PC-3 (cell line): ENCODE measurements around the gene RNF103. TPM values are rescaled to one million over a fixed set of nuclear protein-coding genes. Genes with fewer than 3 reads are reported as not detected.

Experiments
- ATAC-seq: fragments of 200-7000 bp; cut with Tn5 transposase; 2 replicates; pipeline ENCODE4 v1.9.1; 2020; ENCODE audit warnings: mild to moderate bottlenecking, moderate library complexity
- BruUV-seq: library from RNA; stranded (reverse); fragments of 400-500 nt; replicated peaks from 2 replicates; lab custom pipeline; 2021; lab: Mats Ljungman, UMichigan
- CTCF ChIA-PET: fragments of 300-600 bp; sonication (Branson Sonifier 250); formaldehyde crosslinking; loops from one replicate; lab custom pipeline; 2022; ENCODE audit warnings: antibody characterized with exemption; lab: Charles Lee
- POLR2A ChIA-PET: fragments of 300-600 bp; sonication (Branson Sonifier 250); formaldehyde crosslinking; loops from one replicate; lab custom pipeline; 2022; ENCODE audit warnings: antibody characterized with exemption; ENCODE audit not compliant: unreplicated experiment; lab: Charles Lee
- DNase-seq: peaks from one replicate; pipeline ENCODE4 v3.0.0-alpha.2; 2015
- H2AFZ ChIP-seq: fragments of 300-600 bp; sonication (generic); 2 replicates; pipeline ENCODE4 v1.6.0; 2016; ENCODE audit warnings: antibody characterized with exemption, low read length
- H3F3A ChIP-seq: fragments of 300-600 bp; sonication (generic); one replicate; pipeline ENCODE4 v1.6.0; 2017; ENCODE audit warnings: antibody characterized with exemption, low read length, control low read depth, mild to moderate bottlenecking; ENCODE audit not compliant: unreplicated experiment
- H3K27ac ChIP-seq: fragments of 300-600 bp; sonication (generic); 2 replicates; pipeline ENCODE4 v1.5.1; 2016; ENCODE audit warnings: mild to moderate bottlenecking, low read length
- H3K27me3 ChIP-seq: fragments of 300-600 bp; sonication (generic); 2 replicates; pipeline ENCODE4 v1.6.1; 2016; ENCODE audit warnings: low read length, mixed read lengths
- H3K36me3 ChIP-seq: fragments of 300-600 bp; sonication (generic); 2 replicates; pipeline ENCODE4 v1.6.1; 2016; ENCODE audit warnings: low read depth, mixed run types, low read length, mixed read lengths
- H3K4me1 ChIP-seq: fragments of 300-600 bp; sonication (generic); 2 replicates; pipeline ENCODE4 v1.5.1; 2016; ENCODE audit warnings: low read length; ENCODE audit not compliant: insufficient read depth
- H3K4me2 ChIP-seq: fragments of 300-600 bp; sonication (generic); 2 replicates; pipeline ENCODE4 v1.6.0; 2016; ENCODE audit warnings: low read length
- H3K4me3 ChIP-seq: fragments of 300-600 bp; sonication (generic); 2 replicates; pipeline ENCODE4 v1.5.1; 2016; ENCODE audit warnings: mild to moderate bottlenecking, low read length, mixed read lengths
- H3K79me2 ChIP-seq: fragments of 300-600 bp; sonication (generic); 2 replicates; pipeline ENCODE4 v1.6.1; 2017; ENCODE audit warnings: low read length, mixed read lengths
- H3K9ac ChIP-seq: fragments of 300-600 bp; sonication (generic); 2 replicates; pipeline ENCODE4 v1.6.0; 2016; ENCODE audit warnings: mild to moderate bottlenecking, low read length
- H3K9me2 ChIP-seq: fragments of 300-600 bp; sonication (generic); replicated peaks from 2 replicates; pipeline ENCODE4 v1.6.1; 2016; ENCODE audit warnings: mixed run types, low read length, mixed read lengths
- H3K9me3 ChIP-seq: fragments of 300-600 bp; sonication (generic); 2 replicates; pipeline ENCODE4 v1.6.1; 2016; ENCODE audit warnings: low read length, mixed read lengths
- H4K20me1 ChIP-seq: fragments of 300-600 bp; sonication (generic); 2 replicates; pipeline ENCODE4 v1.6.1; 2016; ENCODE audit warnings: low read length, mixed read lengths
- EZH2 ChIP-seq: fragments of 300-600 bp; sonication (generic); IDR thresholded peaks from one replicate; pipeline ENCODE4 v1.6.1; 2017; ENCODE audit warnings: antibody characterized with exemption, mild to moderate bottlenecking, low read length; ENCODE audit not compliant: unreplicated experiment
- EZH2phosphoT487 ChIP-seq: fragments of 300-600 bp; sonication (generic); IDR thresholded peaks from 2 replicates; pipeline ENCODE4 v1.6.1; 2018; ENCODE audit warnings: mild to moderate bottlenecking, antibody characterized with exemption, low read length, borderline replicate concordance
- intact Hi-C: fragments of 100-400 bp; cut with micrococcal nuclease; formaldehyde crosslinking; loops from 2 replicates; pipeline ENCODE4 v1.9.0; 2023
- total RNA-seq: library from RNA; depleted of rRNA; stranded (reverse); fragments of >200 nt; gene quantifications from 2 replicates; pipeline ENCODE4 v1.2.3, GENCODE V29; 2014
- TF ChIP-seq, protein P1 (sequence below): fragments of 300-600 bp; sonication (generic); conservative IDR thresholded peaks from 2 replicates; pipeline ENCODE4 v1.5.1; 2017; ENCODE audit warnings: antibody characterized with exemption, low read depth, mild to moderate bottlenecking, low read length

Gene RNF103
- total RNA-seq, 1 experiment from 2014 or later = 10.4 TPM

DNA sequence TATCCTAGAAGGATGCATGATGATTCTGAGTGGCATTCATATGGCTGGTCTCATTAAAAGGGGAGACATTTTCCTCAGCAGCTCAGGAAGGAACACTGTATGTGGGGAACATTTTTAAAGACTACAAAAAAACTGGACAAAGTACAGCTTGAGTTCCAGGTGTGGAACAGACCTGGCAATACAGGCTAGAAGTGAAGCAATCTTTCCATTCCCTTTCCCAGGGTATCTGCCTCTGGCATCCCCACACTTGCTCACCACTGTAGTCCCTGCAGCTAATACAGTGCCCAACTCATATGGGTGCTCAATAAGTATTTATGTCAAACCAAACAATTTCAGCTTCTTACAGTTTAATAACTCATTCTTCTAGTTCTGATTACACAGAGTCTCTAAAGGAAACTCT is 8.1 kb downstream of the RNF103 start:
- H3K27me3 ChIP-seq = no peaks in the 10 kb centered on the region
- no peak overlapping the region for H3K27ac ChIP-seq
- H3K4me2 ChIP-seq = no peak overlapping the region
- H3K79me2 ChIP-seq = peaks cover 9% of the 10 kb centered on the region
- POLR2A ChIA-PET = interaction anchor here (0.5 kb wide), 1 partner anchor 133 kb away, joined by 3 read pairs; no protein-coding TSS in a partner anchor
- no TSS peak for BruUV-seq
- peaks cover 10% of the 10 kb centered on the region; the same call in 1 of the 2 replicates for H3K36me3 ChIP-seq
- no peaks in the 10 kb centered on the region for H3F3A ChIP-seq
- H4K20me1 ChIP-seq = no peaks in the 10 kb centered on the region
- ATAC-seq (no peak), DNase-seq (no peak)
- no peak overlapping the region for H2AFZ ChIP-seq
- TF ChIP-seq, protein P1, sequence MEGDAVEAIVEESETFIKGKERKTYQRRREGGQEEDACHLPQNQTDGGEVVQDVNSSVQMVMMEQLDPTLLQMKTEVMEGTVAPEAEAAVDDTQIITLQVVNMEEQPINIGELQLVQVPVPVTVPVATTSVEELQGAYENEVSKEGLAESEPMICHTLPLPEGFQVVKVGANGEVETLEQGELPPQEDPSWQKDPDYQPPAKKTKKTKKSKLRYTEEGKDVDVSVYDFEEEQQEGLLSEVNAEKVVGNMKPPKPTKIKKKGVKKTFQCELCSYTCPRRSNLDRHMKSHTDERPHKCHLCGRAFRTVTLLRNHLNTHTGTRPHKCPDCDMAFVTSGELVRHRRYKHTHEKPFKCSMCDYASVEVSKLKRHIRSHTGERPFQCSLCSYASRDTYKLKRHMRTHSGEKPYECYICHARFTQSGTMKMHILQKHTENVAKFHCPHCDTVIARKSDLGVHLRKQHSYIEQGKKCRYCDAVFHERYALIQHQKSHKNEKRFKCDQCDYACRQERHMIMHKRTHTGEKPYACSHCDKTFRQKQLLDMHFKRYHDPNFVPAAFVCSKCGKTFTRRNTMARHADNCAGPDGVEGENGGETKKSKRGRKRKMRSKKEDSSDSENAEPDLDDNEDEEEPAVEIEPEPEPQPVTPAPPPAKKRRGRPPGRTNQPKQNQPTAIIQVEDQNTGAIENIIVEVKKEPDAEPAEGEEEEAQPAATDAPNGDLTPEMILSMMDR = no peak
- no peak for TF ChIP-seq EZH2phosphoT487
- TF ChIP-seq EZH2 = no peak
- H3K9ac ChIP-seq = no peak overlapping the region
- peaks cover 3% of the 10 kb centered on the region; the same call in 1 of the 2 replicates for H3K4me1 ChIP-seq
- CTCF ChIA-PET = no interaction called here
- no peaks in the 10 kb centered on the region for H3K9me3 ChIP-seq
- intact Hi-C loops = no loop called here
- no peaks in the 10 kb centered on the region for H3K9me2 ChIP-seq
- H3K4me3 ChIP-seq = no peak overlapping the region

- ChIA-PET POLR2A (no interaction called here), CTCF (no interaction called here)
- no TSS peak for BruUV-seq
- Histone ChIP-seq H3K4me3 (no peak overlapping the region), H3K4me1 (no peaks in the 10 kb centered on the region), H3K9me3 (no peaks in the 10 kb centered on the region), H3K27ac (no peak overlapping the region), H3K9ac (no peak overlapping the region), H2AFZ (no peak overlapping the region), H3K4me2 (no peak overlapping the region), H3K9me2 (no peaks in the 10 kb centered on the region), H3K36me3 (peaks cover 11% of the 10 kb centered on the region; the same call in 1 of the 2 replicates), H4K20me1 (no peaks in the 10 kb centered on the region), H3K79me2 (no peaks in the 10 kb centered on the region), H3K27me3 (no peaks in the 10 kb centered on the region), H3F3A (no peaks in the 10 kb centered on the region)
- intact Hi-C loops = no loop called here
- ATAC-seq (no peak), DNase-seq (no peak)
- TF ChIP-seq, protein P1 = no peak
- TF ChIP-seq EZH2phosphoT487 (no peak), EZH2 (no peak)
These were observed 10.2 kb downstream of the RNF103 start for GRCh38 chr2:86613515-86613914.

DNA sequence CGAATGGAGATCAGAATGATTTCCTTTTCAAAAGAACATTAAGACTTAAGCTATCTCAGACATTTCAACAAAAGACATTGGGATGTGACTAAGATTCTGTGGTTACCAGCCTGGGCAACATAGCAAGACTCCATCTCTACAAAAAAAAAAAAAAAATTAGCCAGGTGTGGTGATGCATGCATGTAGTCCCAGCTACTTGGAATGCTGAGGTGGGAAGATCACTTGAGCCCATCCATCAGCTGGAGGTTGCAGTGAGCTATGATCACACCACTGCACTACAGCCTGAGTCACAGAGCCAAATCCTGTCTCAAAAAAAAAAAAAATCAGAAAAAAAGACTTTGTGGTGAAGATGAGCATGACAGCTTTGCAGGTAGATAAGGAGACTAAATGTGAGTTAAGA is 12.8 kb downstream of the RNF103 start:
- BruUV-seq = no TSS peak
- H3K27me3 ChIP-seq = no peaks in the 10 kb centered on the region
- no peak overlapping the region for H3K4me2 ChIP-seq
- no peak overlapping the region for H3K4me3 ChIP-seq
- H3K36me3 ChIP-seq = peaks cover 2% of the 10 kb centered on the region; the same call in 1 of the 2 replicates
- H3K9me2 ChIP-seq = no peaks in the 10 kb centered on the region
- no peaks in the 10 kb centered on the region for H4K20me1 ChIP-seq
- ChIA-PET POLR2A (no interaction called here), CTCF (no interaction called here)
- TF ChIP-seq EZH2 = no peak
- TF ChIP-seq, protein P1 = no peak
- TF ChIP-seq EZH2phosphoT487 = no peak
- no peaks in the 10 kb centered on the region for H3K79me2 ChIP-seq
- H3F3A ChIP-seq = no peaks in the 10 kb centered on the region
- no peak for ATAC-seq
- no peak overlapping the region for H2AFZ ChIP-seq
- no peaks in the 10 kb centered on the region for H3K9me3 ChIP-seq
- no peak for DNase-seq
- intact Hi-C loops = no loop called here
- no peak overlapping the region for H3K27ac ChIP-seq
- H3K9ac ChIP-seq = no peak overlapping the region
- no peaks in the 10 kb centered on the region for H3K4me1 ChIP-seq
